WTC11 (cell line): ENCODE data around the gene USH1G.

Experiments
- SMAD3 ChIP-seq: sonication (generic); formaldehyde crosslinking; IDR thresholded peaks from 2 replicates; pipeline ENCODE4 v1.8.0; 2022; ENCODE audit warnings: missing genetic modification reagents, mild to moderate bottlenecking, borderline replicate concordance
- SP1 ChIP-seq: sonication (generic); formaldehyde crosslinking; conservative IDR thresholded peaks from 2 replicates; pipeline ENCODE4 v1.8.1; 2022; ENCODE audit warnings: missing genetic modification reagents
- ZNF138 ChIP-seq: sonication (generic); formaldehyde crosslinking; conservative IDR thresholded peaks from 2 replicates; pipeline ENCODE4 v1.8.1; 2022; ENCODE audit warnings: mild to moderate bottlenecking, moderate library complexity, missing genetic modification reagents
- TF ChIP-seq, protein P1 (sequence below): sonication (generic); formaldehyde crosslinking; IDR thresholded peaks from 2 replicates; pipeline ENCODE4 v1.8.0; 2022; ENCODE audit warnings: mild to moderate bottlenecking, missing genetic modification reagents
- TF ChIP-seq, protein P2 (sequence below): fragments of 200-600 bp; IDR thresholded peaks from 2 replicates; pipeline ENCODE4 v1.8.0; 2022; ENCODE audit warnings: antibody characterized with exemption

- TF ChIP-seq SMAD3 (CRISPR knock-in tag) (no peak), ZNF138 (CRISPR knock-in tag) (no peak), SP1 (no peak)
- TF ChIP-seq, protein P1, sequence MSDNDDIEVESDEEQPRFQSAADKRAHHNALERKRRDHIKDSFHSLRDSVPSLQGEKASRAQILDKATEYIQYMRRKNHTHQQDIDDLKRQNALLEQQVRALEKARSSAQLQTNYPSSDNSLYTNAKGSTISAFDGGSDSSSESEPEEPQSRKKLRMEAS (CRISPR knock-in tag): no peak
- TF ChIP-seq, protein P2, sequence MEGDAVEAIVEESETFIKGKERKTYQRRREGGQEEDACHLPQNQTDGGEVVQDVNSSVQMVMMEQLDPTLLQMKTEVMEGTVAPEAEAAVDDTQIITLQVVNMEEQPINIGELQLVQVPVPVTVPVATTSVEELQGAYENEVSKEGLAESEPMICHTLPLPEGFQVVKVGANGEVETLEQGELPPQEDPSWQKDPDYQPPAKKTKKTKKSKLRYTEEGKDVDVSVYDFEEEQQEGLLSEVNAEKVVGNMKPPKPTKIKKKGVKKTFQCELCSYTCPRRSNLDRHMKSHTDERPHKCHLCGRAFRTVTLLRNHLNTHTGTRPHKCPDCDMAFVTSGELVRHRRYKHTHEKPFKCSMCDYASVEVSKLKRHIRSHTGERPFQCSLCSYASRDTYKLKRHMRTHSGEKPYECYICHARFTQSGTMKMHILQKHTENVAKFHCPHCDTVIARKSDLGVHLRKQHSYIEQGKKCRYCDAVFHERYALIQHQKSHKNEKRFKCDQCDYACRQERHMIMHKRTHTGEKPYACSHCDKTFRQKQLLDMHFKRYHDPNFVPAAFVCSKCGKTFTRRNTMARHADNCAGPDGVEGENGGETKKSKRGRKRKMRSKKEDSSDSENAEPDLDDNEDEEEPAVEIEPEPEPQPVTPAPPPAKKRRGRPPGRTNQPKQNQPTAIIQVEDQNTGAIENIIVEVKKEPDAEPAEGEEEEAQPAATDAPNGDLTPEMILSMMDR: no peak
These were observed at the start of gene USH1G for GRCh38 chr17:74922694-74923537.
